ENCODE data around the gene PIK3R5.

DNA sequence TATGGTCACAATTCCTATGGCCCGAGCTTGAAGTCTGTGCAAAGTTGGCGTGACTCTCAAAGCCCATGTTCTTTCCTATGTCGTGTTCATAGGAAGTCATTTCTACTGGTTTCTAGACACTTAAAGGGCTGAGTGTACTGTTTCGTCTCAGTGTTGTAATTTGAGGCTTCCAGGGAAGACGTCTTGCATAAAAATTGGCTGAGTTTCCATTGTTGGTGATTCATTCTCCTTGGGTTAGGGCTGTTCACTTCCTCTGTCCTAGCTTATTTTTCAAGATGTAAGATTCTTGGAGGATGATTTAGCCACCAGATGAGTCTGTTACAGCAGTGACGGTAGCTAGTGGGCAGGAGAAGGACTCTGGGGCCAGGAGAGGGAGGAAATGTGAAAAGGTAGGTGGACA, 43.1 kb downstream of the PIK3R5 start:
- TF ChIP-seq, protein P1, sequence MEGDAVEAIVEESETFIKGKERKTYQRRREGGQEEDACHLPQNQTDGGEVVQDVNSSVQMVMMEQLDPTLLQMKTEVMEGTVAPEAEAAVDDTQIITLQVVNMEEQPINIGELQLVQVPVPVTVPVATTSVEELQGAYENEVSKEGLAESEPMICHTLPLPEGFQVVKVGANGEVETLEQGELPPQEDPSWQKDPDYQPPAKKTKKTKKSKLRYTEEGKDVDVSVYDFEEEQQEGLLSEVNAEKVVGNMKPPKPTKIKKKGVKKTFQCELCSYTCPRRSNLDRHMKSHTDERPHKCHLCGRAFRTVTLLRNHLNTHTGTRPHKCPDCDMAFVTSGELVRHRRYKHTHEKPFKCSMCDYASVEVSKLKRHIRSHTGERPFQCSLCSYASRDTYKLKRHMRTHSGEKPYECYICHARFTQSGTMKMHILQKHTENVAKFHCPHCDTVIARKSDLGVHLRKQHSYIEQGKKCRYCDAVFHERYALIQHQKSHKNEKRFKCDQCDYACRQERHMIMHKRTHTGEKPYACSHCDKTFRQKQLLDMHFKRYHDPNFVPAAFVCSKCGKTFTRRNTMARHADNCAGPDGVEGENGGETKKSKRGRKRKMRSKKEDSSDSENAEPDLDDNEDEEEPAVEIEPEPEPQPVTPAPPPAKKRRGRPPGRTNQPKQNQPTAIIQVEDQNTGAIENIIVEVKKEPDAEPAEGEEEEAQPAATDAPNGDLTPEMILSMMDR (IDR thresholded peaks at IDR 0.05): no peak
- TF ChIP-seq POLR2A (IDR thresholded peaks at IDR 0.05): no peak

Data from lower leg skin (tissue), 3 donors.